GM12878 (cell line): Measurements from ENCODE around the gene ZNF543.

Source experiments
- CBFB ChIP-seq: IDR thresholded peaks from 2 replicates; pipeline ENCODE4 v1.6.1; 2016; ENCODE audit warnings: antibody characterized with exemption, low read depth
- MYC ChIP-seq: IDR thresholded peaks from 2 replicates; pipeline ENCODE4 v1.6.1; 2011; ENCODE audit warnings: mild to moderate bottlenecking, low read length, moderate library complexity, inconsistent platforms; ENCODE audit not compliant: insufficient read depth, insufficient replicate concordance, insufficient read length, severe bottlenecking
- POLR2A ChIP-seq: IDR thresholded peaks from 2 replicates; pipeline ENCODE4 v1.6.1; 2011; ENCODE audit warnings: low read depth, mild to moderate bottlenecking, low read length
- POLR2AphosphoS5 ChIP-seq: IDR thresholded peaks from 2 replicates; pipeline ENCODE4 v1.6.1; 2011; ENCODE audit warnings: mild to moderate bottlenecking, low read length, inconsistent platforms
- RAD21 ChIP-seq: IDR thresholded peaks from 2 replicates; pipeline ENCODE4 v1.6.1; 2011; ENCODE audit warnings: mild to moderate bottlenecking, low read depth, low read length, moderate library complexity; ENCODE audit not compliant: insufficient read depth
- RFX5 ChIP-seq: IDR thresholded peaks from 2 replicates; pipeline ENCODE4 v1.6.1; 2011; ENCODE audit warnings: low read depth, low read length, improper control_type of control experiment
- SPI1 ChIP-seq: IDR thresholded peaks from 2 replicates; pipeline ENCODE4 v1.6.1; 2011; ENCODE audit warnings: low read depth, mild to moderate bottlenecking, low read length, moderate library complexity, borderline replicate concordance; ENCODE audit not compliant: insufficient read depth
- TARDBP ChIP-seq: IDR thresholded peaks from 2 replicates; pipeline ENCODE4 v1.6.1; 2016; ENCODE audit warnings: borderline replicate concordance
- ZNF207 ChIP-seq: fragments of 450-650 bp; IDR thresholded peaks from 2 replicates; pipeline ENCODE4 v1.6.1; 2014; ENCODE audit warnings: antibody characterized with exemption, mild to moderate bottlenecking, borderline replicate concordance
- TF ChIP-seq, protein P1 (sequence below), 3 experiments: IDR thresholded peaks in 2 of 3; conservative IDR thresholded peaks in 1 of 3; 2 replicates each; pipeline ENCODE4 v1.5.1; 2011; ENCODE audit warnings: low read depth in 3 of 3, low read length in 3 of 3, mild to moderate bottlenecking in 3 of 3, control low read depth in 2 of 3, moderate library complexity in 2 of 3, inconsistent platforms in 1 of 3, mixed read lengths in 1 of 3; ENCODE audit not compliant: control insufficient read depth in 2 of 3, insufficient read depth in 1 of 3; ENCODE audit errors: extremely low read depth in 1 of 3
- TF ChIP-seq, protein P2 (sequence below): fragments of 450-650 bp; IDR thresholded peaks from 2 replicates; pipeline ENCODE4 v1.6.1; 2017; ENCODE audit warnings: mild to moderate bottlenecking

GRCh38 chr19:57348136-57348535 lies 27.9 kb downstream of the ZNF543 start:
- no peak for TF ChIP-seq POLR2A
- no peak for TF ChIP-seq POLR2AphosphoS5
- no peak for TF ChIP-seq RFX5
- TF ChIP-seq, protein P1, sequence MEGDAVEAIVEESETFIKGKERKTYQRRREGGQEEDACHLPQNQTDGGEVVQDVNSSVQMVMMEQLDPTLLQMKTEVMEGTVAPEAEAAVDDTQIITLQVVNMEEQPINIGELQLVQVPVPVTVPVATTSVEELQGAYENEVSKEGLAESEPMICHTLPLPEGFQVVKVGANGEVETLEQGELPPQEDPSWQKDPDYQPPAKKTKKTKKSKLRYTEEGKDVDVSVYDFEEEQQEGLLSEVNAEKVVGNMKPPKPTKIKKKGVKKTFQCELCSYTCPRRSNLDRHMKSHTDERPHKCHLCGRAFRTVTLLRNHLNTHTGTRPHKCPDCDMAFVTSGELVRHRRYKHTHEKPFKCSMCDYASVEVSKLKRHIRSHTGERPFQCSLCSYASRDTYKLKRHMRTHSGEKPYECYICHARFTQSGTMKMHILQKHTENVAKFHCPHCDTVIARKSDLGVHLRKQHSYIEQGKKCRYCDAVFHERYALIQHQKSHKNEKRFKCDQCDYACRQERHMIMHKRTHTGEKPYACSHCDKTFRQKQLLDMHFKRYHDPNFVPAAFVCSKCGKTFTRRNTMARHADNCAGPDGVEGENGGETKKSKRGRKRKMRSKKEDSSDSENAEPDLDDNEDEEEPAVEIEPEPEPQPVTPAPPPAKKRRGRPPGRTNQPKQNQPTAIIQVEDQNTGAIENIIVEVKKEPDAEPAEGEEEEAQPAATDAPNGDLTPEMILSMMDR (IDR thresholded peaks at IDR 0.05 in 2 of 3, conservative IDR thresholded peaks at IDR 0.05 in 1 of 3; ENCODE audit: control insufficient read depth in 2 of 3, extremely low read depth in 1 of 3, insufficient read depth in 1 of 3, low read depth in 3 of 3, low read length in 3 of 3) = no peak
- no peak for TF ChIP-seq SPI1
- TF ChIP-seq CBFB = no peak
- TF ChIP-seq, protein P2, sequence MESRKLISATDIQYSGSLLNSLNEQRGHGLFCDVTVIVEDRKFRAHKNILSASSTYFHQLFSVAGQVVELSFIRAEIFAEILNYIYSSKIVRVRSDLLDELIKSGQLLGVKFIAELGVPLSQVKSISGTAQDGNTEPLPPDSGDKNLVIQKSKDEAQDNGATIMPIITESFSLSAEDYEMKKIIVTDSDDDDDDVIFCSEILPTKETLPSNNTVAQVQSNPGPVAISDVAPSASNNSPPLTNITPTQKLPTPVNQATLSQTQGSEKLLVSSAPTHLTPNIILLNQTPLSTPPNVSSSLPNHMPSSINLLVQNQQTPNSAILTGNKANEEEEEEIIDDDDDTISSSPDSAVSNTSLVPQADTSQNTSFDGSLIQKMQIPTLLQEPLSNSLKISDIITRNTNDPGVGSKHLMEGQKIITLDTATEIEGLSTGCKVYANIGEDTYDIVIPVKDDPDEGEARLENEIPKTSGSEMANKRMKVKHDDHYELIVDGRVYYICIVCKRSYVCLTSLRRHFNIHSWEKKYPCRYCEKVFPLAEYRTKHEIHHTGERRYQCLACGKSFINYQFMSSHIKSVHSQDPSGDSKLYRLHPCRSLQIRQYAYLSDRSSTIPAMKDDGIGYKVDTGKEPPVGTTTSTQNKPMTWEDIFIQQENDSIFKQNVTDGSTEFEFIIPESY = no peak
- no peak for TF ChIP-seq ZNF207
- no peak for TF ChIP-seq MYC
- no peak for TF ChIP-seq RAD21
- TF ChIP-seq TARDBP = no peak
